HepG2 (cell line): ENCODE results near the gene NFATC2. TPM values are rescaled to one million over a fixed set of nuclear protein-coding genes. Genes with fewer than 3 reads are reported as not detected.

Experiments used
- ATAC-seq: fragments of 200-7000 bp; cut with Tn5 transposase; 3 replicates; pipeline ENCODE4 v1.9.1; 2020; ENCODE audit warnings: mild to moderate bottlenecking, moderate library complexity
- BruUV-seq: library from RNA; stranded (reverse); fragments of 400-500 nt; replicated peaks from 2 replicates; lab custom pipeline; 2021; lab: Mats Ljungman, UMichigan
- CTCF ChIA-PET: fragments of 300-600 bp; formaldehyde crosslinking; extraction: SDS; loops from one replicate; lab custom pipeline; 2021; ENCODE audit warnings: low total read pairs, inconsistent platforms, low intra/inter-chr PET ratio; lab: Yijun Ruan, JAX
- POLR2A ChIA-PET: fragments of 350-600 bp; sonication (Branson Sonifier 250); formaldehyde crosslinking; loops from one replicate; lab custom pipeline; 2020; ENCODE audit warnings: antibody characterized with exemption, inconsistent platforms; lab: Yijun Ruan, JAX
- DNase-seq: peaks from one replicate; pipeline ENCODE4 v3.0.0-alpha.2; 2015; ENCODE audit warnings: low spot score
- FAIRE-seq: peaks from 3 replicates; lab custom pipeline; 2011; peaks lifted over from hg19 to GRCh38; lab: Jason Lieb, UNC
- H2AFZ ChIP-seq: one replicate; pipeline ENCODE4 v1.6.1; 2011; ENCODE audit warnings: low read length, inconsistent platforms
- H3K27ac ChIP-seq: fragments of 300-600 bp; 3 replicates; pipeline ENCODE4 v1.8.0; 2011; ENCODE audit warnings: mixed run types, mild to moderate bottlenecking, mixed read lengths, low read length, inconsistent platforms; ENCODE audit not compliant: insufficient read depth; ENCODE audit errors: extremely low read length
- H3K27me3 ChIP-seq, 2 experiments: fragments of 200-600 bp in 1 of 2; 2 replicates in 1 of 2; 3 replicates in 1 of 2; pipeline versions ENCODE4 v1.6.0 to v1.8.0; 2011; ENCODE audit warnings: low read length in 2 of 2, mild to moderate bottlenecking in 2 of 2, moderate library complexity in 2 of 2, inconsistent platforms in 1 of 2; ENCODE audit not compliant: insufficient read depth in 2 of 2, control insufficient read depth in 1 of 2
- H3K36me3 ChIP-seq, 2 experiments: fragments of 200-600 bp in 1 of 2; replicated peaks in 1 of 2; 2 replicates in 1 of 2; 3 replicates in 1 of 2; pipeline versions ENCODE4 v1.5.1 to v1.8.0; 2011; ENCODE audit warnings: low read length in 2 of 2, inconsistent platforms in 1 of 2; ENCODE audit not compliant: insufficient read depth in 2 of 2, control insufficient read depth in 1 of 2
- H3K4me1 ChIP-seq: 2 replicates; pipeline ENCODE4 v1.5.1; 2012; ENCODE audit warnings: low read length, inconsistent platforms; ENCODE audit not compliant: insufficient read depth
- H3K4me2 ChIP-seq: 2 replicates; pipeline ENCODE4 v1.6.0; 2011; ENCODE audit warnings: low read depth, low read length, inconsistent platforms
- H3K4me3 ChIP-seq, 3 experiments: fragments of 200-600 bp in 1 of 3; sonication (generic), shearing (Covaris generic) in 1 of 3; replicated peaks in 1 of 3; 2 replicates each; pipeline ENCODE4 v1.5.1; 2011 to 2016; ENCODE audit warnings: low read length in 3 of 3, inconsistent platforms in 2 of 3, low read depth in 2 of 3, mild to moderate bottlenecking in 2 of 3, control low read depth in 1 of 3, mixed read lengths in 1 of 3; ENCODE audit not compliant: insufficient read depth in 1 of 3
- H3K79me2 ChIP-seq: one replicate; pipeline ENCODE4 v1.6.1; 2011; ENCODE audit warnings: low read length, inconsistent platforms; ENCODE audit not compliant: insufficient read depth
- H3K9ac ChIP-seq: 2 replicates; pipeline ENCODE4 v1.6.0; 2011; ENCODE audit warnings: mild to moderate bottlenecking, low read depth, low read length, inconsistent platforms; ENCODE audit not compliant: insufficient read depth
- H3K9me3 ChIP-seq: 2 replicates; pipeline ENCODE4 v1.5.1; 2012; ENCODE audit warnings: mild to moderate bottlenecking, low read length
- H4K20me1 ChIP-seq: 2 replicates; pipeline ENCODE4 v1.6.0; 2011; ENCODE audit warnings: inconsistent platforms, mild to moderate bottlenecking, low read length, moderate library complexity; ENCODE audit not compliant: insufficient read depth
- ATF6 ChIP-seq: sonication (generic); formaldehyde crosslinking; conservative IDR thresholded peaks from 2 replicates; pipeline ENCODE4 v1.4.0; 2020; ENCODE audit warnings: missing genetic modification reagents
- CBX2 ChIP-seq, 2 experiments: fragments of 200-600 bp in 1 of 2; sonication (generic); formaldehyde crosslinking in 1 of 2; IDR thresholded peaks; 2 replicates each; pipeline versions ENCODE4 v1.7.0 to v1.8.1; 2018 to 2022; ENCODE audit warnings: low read depth in 2 of 2, low read length in 1 of 2, mild to moderate bottlenecking in 1 of 2, missing genetic modification reagents in 1 of 2
- HIVEP1 ChIP-seq: sonication (generic); formaldehyde crosslinking; IDR thresholded peaks from 2 replicates; pipeline ENCODE4 v1.4.0; 2020; ENCODE audit warnings: mild to moderate bottlenecking, missing genetic modification reagents
- HOXA3 ChIP-seq: sonication (generic); formaldehyde crosslinking; IDR thresholded peaks from 2 replicates; pipeline ENCODE4 v1.5.0; 2020; ENCODE audit warnings: missing genetic modification reagents
- KAT8 ChIP-seq: IDR thresholded peaks from 2 replicates; pipeline ENCODE4 v1.6.1; 2016; ENCODE audit warnings: missing genetic modification reagents, missing compliant biosample characterization
- KDM5B ChIP-seq: sonication (generic); formaldehyde crosslinking; IDR thresholded peaks from 2 replicates; pipeline ENCODE4 v1.4.0; 2020; ENCODE audit warnings: missing genetic modification reagents, mild to moderate bottlenecking, borderline replicate concordance
- MXD1 ChIP-seq: sonication (generic); formaldehyde crosslinking; IDR thresholded peaks from 2 replicates; pipeline ENCODE4 v1.4.0; 2020; ENCODE audit warnings: mild to moderate bottlenecking, missing genetic modification reagents
- MXD4 ChIP-seq: IDR thresholded peaks from 2 replicates; pipeline ENCODE4 v1.6.1; 2016; ENCODE audit warnings: mild to moderate bottlenecking, missing biosample characterization, missing genetic modification reagents
- SP4 ChIP-seq: sonication (generic); formaldehyde crosslinking; IDR thresholded peaks from 2 replicates; pipeline ENCODE4 v1.8.1; 2023; ENCODE audit warnings: mild to moderate bottlenecking, missing genetic modification reagents
- U2AF1 ChIP-seq: fragments of 200-400 bp; formaldehyde crosslinking; optimal IDR thresholded peaks from 2 replicates; pipeline ENCODE3; 2017; ENCODE audit warnings: mild to moderate bottlenecking, low read depth, low read length
- ZBTB33 ChIP-seq: sonication (generic); formaldehyde crosslinking; IDR thresholded peaks from 2 replicates; pipeline ENCODE4 v1.4.0; 2020; ENCODE audit warnings: missing genetic modification reagents
- ZBTB38 ChIP-seq: sonication (generic); formaldehyde crosslinking; IDR thresholded peaks from 2 replicates; pipeline ENCODE4 v1.5.1; 2020; ENCODE audit warnings: mild to moderate bottlenecking, missing genetic modification reagents
- ZNF234 ChIP-seq: sonication (generic); formaldehyde crosslinking; conservative IDR thresholded peaks from 2 replicates; pipeline ENCODE4 v1.5.1; 2020; ENCODE audit warnings: mild to moderate bottlenecking, missing genetic modification reagents
- ZNF788 ChIP-seq: sonication (generic); formaldehyde crosslinking; IDR thresholded peaks from 2 replicates; pipeline ENCODE4 v1.5.0; 2020; ENCODE audit warnings: mild to moderate bottlenecking, missing genetic modification reagents, borderline replicate concordance
- WGBS: methylation state at CpG from one replicate; pipeline ENCODE4 v1.1.6; 2017; ENCODE audit warnings: low lambda C conversion rate; 5-methylcytosine and 5-hydroxymethylcytosine counted together
- in situ Hi-C: cut with HindIII; loops from 2 replicates; pipeline ENCODE4 v1.10.0; 2017; ENCODE audit warnings: low pct_unique_long_range_greater_than_20kb; ENCODE audit not compliant: extremely low pct_ligation_motif_present
- intact Hi-C: fragments of 100-400 bp; cut with micrococcal nuclease; formaldehyde crosslinking; loops from one replicate; pipeline ENCODE4 v1.10.0; 2022; ENCODE audit not compliant: unreplicated experiment
- polyA plus RNA-seq, 8 experiments: library from polyadenylated mRNA; depleted of rRNA in 3 of 8; stranded (reverse) in 7 of 8; unstranded in 1 of 8; fragments of >200 nt; fragmentation: Illumina TruSeq in 4 of 8; extraction: Trizol in 4 of 8; gene quantifications; 2 replicates each; pipeline versions ENCODE4 v1.2.1 to v1.2.3, GENCODE V29; 2011 to 2016; ENCODE audit warnings: low read depth in 4 of 8, missing spikeins in 1 of 8, mixed read lengths in 1 of 8; ENCODE audit not compliant: insufficient read depth in 1 of 8
- total RNA-seq, 5 experiments: library from RNA; depleted of rRNA; stranded (reverse); fragments of >200 nt; fragmentation: Illumina TruSeq; extraction: Trizol; gene quantifications; 2 replicates each; pipeline ENCODE4 v1.2.3, GENCODE V29; 2016; ENCODE audit warnings: low read depth in 1 of 5

NFATC2 gene
- total and polyA plus RNA-seq, 2 of the 13 experiments (the other 11 are each of a cell fraction or from before 2014, with no cell fraction given): 1.9 to 3.3 TPM

- TF ChIP-seq MXD4 (no peak), U2AF1 (no peak)
Measured at GRCh38 chr20:51535075-51535386, 7.5 kb downstream of the NFATC2 start (continued).

GRCh38 chr20:51533291-51534172 is 9.0 kb downstream of the NFATC2 start:
- TF ChIP-seq HOXA3 (peak; percentile 14; the same call in 1 of the 2 replicates), ZBTB33 (peak; percentile 36; the same call in 1 of the 2 replicates), KDM5B (CRISPR knock-in tag) (0 out of 2 replicates have a peak, but pooled peaks have one; percentile 54), HIVEP1 (CRISPR knock-in tag) (0 out of 2 replicates have a peak, but pooled peaks have one; percentile 40), ZNF788 (CRISPR knock-in tag) (0 out of 2 replicates have a peak, but pooled peaks have one; percentile 27), CBX2 (IDR thresholded peaks at IDR 0.05; ENCODE audit: low read depth, low read length) (no peak), CBX2 (CRISPR knock-in tag; IDR thresholded peaks at IDR 0.05; ENCODE audit: low read depth) (no peak), KAT8 (no peak), ZBTB38 (CRISPR knock-in tag) (peak; percentile 59; the same call in 1 of the 2 replicates), ATF6 (no peak), MXD1 (CRISPR knock-in tag) (0 out of 2 replicates have a peak, but pooled peaks have one; percentile 34), ZNF234 (CRISPR knock-in tag) (no peak), SP4 (CRISPR knock-in tag) (peak; percentile 50; the same call in 1 of the 2 replicates)
- peaks cover 22% of the 10 kb centered on the region for H3K4me1 ChIP-seq
- H3K79me2 ChIP-seq: no peaks in the 10 kb centered on the region
- DNase-seq: peak; percentile 11
- intact Hi-C loops: no loop called here
- no peaks in the 10 kb centered on the region for H4K20me1 ChIP-seq
- no peak overlapping the region for H3K4me3 ChIP-seq
- CTCF ChIA-PET: no interaction called here
- no peaks in the 10 kb centered on the region; a peak in 1 of 5 replicates for H3K36me3 ChIP-seq
- H2AFZ ChIP-seq: no peak overlapping the region
- 80% methylated on average over 19 of the region's 19 CpGs for WGBS
- ATAC-seq: peak; percentile 36
- no peak overlapping the region for H3K27ac ChIP-seq
- H3K9ac ChIP-seq: no peak overlapping the region
- no peak overlapping the region for H3K4me2 ChIP-seq
- in situ Hi-C loops: no loop called here
- POLR2A ChIA-PET: interaction anchor here (0.6 kb wide), 1 partner anchor 715 kb away, joined by 3 read pairs; no protein-coding TSS in a partner anchor
- FAIRE-seq: peak; percentile 26
- no TSS peak for BruUV-seq
- no peaks in the 10 kb centered on the region for H3K27me3 ChIP-seq
- no peaks in the 10 kb centered on the region for H3K9me3 ChIP-seq
